GM06990 (cell line): ENCODE measurements around the gene SENP1.

ENCODE experiments used
- DNase-seq: peaks from one replicate; pipeline ENCODE4 v3.0.0-alpha.2; 2011; ENCODE audit not compliant: insufficient read length; ENCODE audit errors: extremely low read depth
- H3K27me3 ChIP-seq: replicated peaks from 2 replicates; pipeline ENCODE4 v1.6.0; 2011; ENCODE audit warnings: low read length; ENCODE audit not compliant: control insufficient read depth, insufficient read depth
- H3K36me3 ChIP-seq: 2 replicates; pipeline ENCODE4 v1.5.1; 2011; ENCODE audit warnings: low read length; ENCODE audit not compliant: control insufficient read depth, insufficient read depth
- H3K4me3 ChIP-seq: replicated peaks from 2 replicates; pipeline ENCODE4 v1.5.1; 2011; ENCODE audit warnings: low read depth, mild to moderate bottlenecking, control low read depth, low read length
- CTCF ChIP-seq: IDR thresholded peaks from 2 replicates; pipeline ENCODE4 v1.5.1; 2011; ENCODE audit warnings: low read length, control low read depth, mild to moderate bottlenecking, inconsistent platforms; ENCODE audit not compliant: insufficient read depth, poor library complexity, severe bottlenecking

SENP1 gene

GRCh38 chr12:48010366-48010970 lies 95.4 kb downstream of the SENP1 start:
- H3K4me3 ChIP-seq, result no peak overlapping the region
- no peaks in the 10 kb centered on the region for H3K36me3 ChIP-seq
- TF ChIP-seq CTCF, result no peak
- peaks cover 5% of the 10 kb centered on the region for H3K27me3 ChIP-seq
- no peak for DNase-seq

GRCh38 chr12:48009471-48009870 lies 96.4 kb downstream of the SENP1 start:
- H3K27me3 ChIP-seq, result peaks cover 9% of the 10 kb centered on the region
- H3K4me3 ChIP-seq, result no peak overlapping the region
- TF ChIP-seq CTCF, result no peak
- no peaks in the 10 kb centered on the region for H3K36me3 ChIP-seq
- DNase-seq, result no peak

- no peak for DNase-seq
- TF ChIP-seq CTCF, result no peak
- Histone ChIP-seq H3K4me3 (no peak overlapping the region), H3K27me3 (peaks cover 9% of the 10 kb centered on the region), H3K36me3 (no peaks in the 10 kb centered on the region)
These were observed 96.9 kb downstream of the SENP1 start for GRCh38 chr12:48008950-48009349.

GRCh38 chr12:48008349-48008748 lies 97.5 kb downstream of the SENP1 start:
- no peak overlapping the region for H3K4me3 ChIP-seq
- no peak for DNase-seq
- H3K27me3 ChIP-seq, result peaks cover 12% of the 10 kb centered on the region
- no peaks in the 10 kb centered on the region for H3K36me3 ChIP-seq
- no peak for TF ChIP-seq CTCF

GRCh38 chr12:48007206-48007605 lies 98.7 kb downstream of the SENP1 start:
- no peaks in the 10 kb centered on the region for H3K36me3 ChIP-seq

More at GRCh38 chr12:48007206-48007605, 98.7 kb downstream of the SENP1 start:
- no peak for TF ChIP-seq CTCF
- DNase-seq, result no peak
- Histone ChIP-seq H3K4me3 (no peak overlapping the region), H3K27me3 (peaks cover 13% of the 10 kb centered on the region)
